Smooth muscle cell (in vitro differentiated cells): ENCODE data around the gene HOXA3. TPM values are rescaled to one million over a fixed set of nuclear protein-coding genes. Genes with fewer than 3 reads are reported as not detected.
A peak's percentile ranks its signal among the peaks of the same experiment; 100 is the strongest.

Source experiments
- DNase-seq: peaks from one replicate; lab custom pipeline; 2025; ENCODE audit not compliant: unreplicated experiment; lab: John Stamatoyannopoulos, UW
- H2AFZ ChIP-seq: fragments of 200-600 bp; sonication (generic); 2 replicates; pipeline ENCODE4 v1.6.0; 2016; ENCODE audit warnings: antibody characterized with exemption, low read depth, mild to moderate bottlenecking
- H3F3A ChIP-seq: fragments of 200-600 bp; sonication (generic); 2 replicates; pipeline ENCODE4 v1.6.0; 2017; ENCODE audit warnings: antibody characterized with exemption, low read depth
- H3K27ac ChIP-seq: fragments of 200-600 bp; sonication (generic); 2 replicates; pipeline ENCODE4 v1.5.1; 2016; ENCODE audit warnings: low read depth, mild to moderate bottlenecking
- H3K27me3 ChIP-seq: fragments of 200-600 bp; sonication (generic); 2 replicates; pipeline ENCODE4 v1.6.1; 2016; ENCODE audit warnings: low read depth, mild to moderate bottlenecking
- H3K36me3 ChIP-seq: fragments of 200-600 bp; sonication (generic); 2 replicates; pipeline ENCODE4 v1.5.1; 2016; ENCODE audit warnings: low read depth
- H3K4me1 ChIP-seq: fragments of 200-600 bp; sonication (generic); 2 replicates; pipeline ENCODE4 v1.5.1; 2016; ENCODE audit warnings: low read depth
- H3K4me2 ChIP-seq: fragments of 200-600 bp; sonication (generic); 2 replicates; pipeline ENCODE4 v1.6.0; 2016; ENCODE audit warnings: mild to moderate bottlenecking
- H3K4me3 ChIP-seq: fragments of 200-600 bp; sonication (generic); 2 replicates; pipeline ENCODE4 v1.5.1; 2016; ENCODE audit warnings: mild to moderate bottlenecking
- H3K79me2 ChIP-seq: fragments of 200-600 bp; sonication (generic); 2 replicates; pipeline ENCODE4 v1.6.0; 2016; ENCODE audit warnings: low read depth, mild to moderate bottlenecking
- H3K9ac ChIP-seq: fragments of 200-600 bp; sonication (generic); 2 replicates; pipeline ENCODE4 v1.6.0; 2016; ENCODE audit warnings: low read depth
- H3K9me3 ChIP-seq: fragments of 200-600 bp; sonication (generic); replicated peaks from 2 replicates; pipeline ENCODE4 v1.5.1; 2016; ENCODE audit warnings: low read depth
- H4K20me1 ChIP-seq: fragments of 200-600 bp; sonication (generic); 2 replicates; pipeline ENCODE4 v1.6.0; 2016; ENCODE audit warnings: low read depth
- CTCF ChIP-seq: fragments of 200-600 bp; sonication (generic); IDR thresholded peaks from 2 replicates; pipeline ENCODE4 v1.5.1; 2017; ENCODE audit warnings: borderline replicate concordance, mild to moderate bottlenecking, antibody characterized with exemption; ENCODE audit not compliant: insufficient read depth, poor library complexity, severe bottlenecking
- WGBS: methylation state at CpG from one replicate; pipeline ENCODE4 v1.1.7; 2016; ENCODE audit warnings: low lambda C conversion rate; 5-methylcytosine and 5-hydroxymethylcytosine counted together
- polyA plus RNA-seq: library from polyadenylated mRNA; unstranded; fragments of >200 nt; fragmentation: Nextera tagmentation; extraction: Ambion mirVana; gene quantifications from 2 replicates; pipeline ENCODE4 v1.2.1, GENCODE V29; 2016
- total RNA-seq: library from RNA; depleted of rRNA; stranded (reverse); fragments of >200 nt; gene quantifications from 2 replicates; pipeline ENCODE4 v1.2.3, GENCODE V29; 2014

Gene HOXA3
- total and polyA plus RNA-seq, 2 experiments from 2014 or later: 0.13 to 0.31 TPM

GRCh38 chr7:27166531-27167505 is 14.4 kb upstream of the HOXA3 start:
- no peaks in the 10 kb centered on the region for H3K9me3 ChIP-seq
- peak overlapping the region; percentile 88 for H3K9ac ChIP-seq
- H4K20me1 ChIP-seq: peaks cover 18% of the 10 kb centered on the region
- H3K27me3 ChIP-seq: peaks cover 53% of the 10 kb centered on the region
- H3K36me3 ChIP-seq: no peaks in the 10 kb centered on the region
- H2AFZ ChIP-seq: no peak overlapping the region
- H3K27ac ChIP-seq: peak overlapping the region; percentile 95
- no peaks in the 10 kb centered on the region for H3K4me1 ChIP-seq
- peak overlapping the region; percentile 67 for H3K4me3 ChIP-seq
- TF ChIP-seq CTCF: no peak
- DNase-seq: no peak
- peaks cover 100% of the 10 kb centered on the region for H3K79me2 ChIP-seq
- WGBS: 8% methylated on average over 50 of the region's 50 CpGs
- peak overlapping the region; percentile 89 for H3K4me2 ChIP-seq
- H3F3A ChIP-seq: peaks cover 7% of the 10 kb centered on the region

- Histone ChIP-seq H3F3A (peaks cover 7% of the 10 kb centered on the region), H3K36me3 (no peaks in the 10 kb centered on the region), H3K9ac (peak overlapping the region; percentile 88), H3K4me2 (peak overlapping the region; percentile 89), H3K27ac (peak overlapping the region; percentile 95), H4K20me1 (peaks cover 11% of the 10 kb centered on the region), H3K27me3 (peaks cover 45% of the 10 kb centered on the region), H3K4me3 (peak overlapping the region; percentile 67), H2AFZ (peak overlapping the region; percentile 76), H3K79me2 (peaks cover 93% of the 10 kb centered on the region), H3K4me1 (no peaks in the 10 kb centered on the region), H3K9me3 (no peaks in the 10 kb centered on the region)
- WGBS: 10% methylated on average over 46 of the region's 46 CpGs
- no peak for TF ChIP-seq CTCF
- no peak for DNase-seq
These were observed 13.7 kb upstream of the HOXA3 start for GRCh38 chr7:27165996-27166530.

GRCh38 chr7:27165089-27165995 is 13.0 kb upstream of the HOXA3 start, which contains the start of gene HOXA9:
Gene HOXA9, minus strand, starts transcription at chr7:27165537. Its CDS starts 80 bp downstream, at chr7:27165457.
- peaks cover 86% of the 10 kb centered on the region for H3K79me2 ChIP-seq
- H3K27ac ChIP-seq: peak within 1 kb of the TSS; percentile 95
- 17% methylated on average over 79 of the region's 82 CpGs for WGBS
- peaks cover 40% of the 10 kb centered on the region for H3K27me3 ChIP-seq
- peaks cover 7% of the 10 kb centered on the region for H3F3A ChIP-seq
- H3K9ac ChIP-seq: peak within 1 kb of the TSS; percentile 88
- H2AFZ ChIP-seq: peak within 1 kb of the TSS; percentile 76
- peaks cover 6% of the 10 kb centered on the region for H4K20me1 ChIP-seq
- H3K9me3 ChIP-seq: no peaks in the 10 kb centered on the region
- no peak for TF ChIP-seq CTCF
- H3K4me2 ChIP-seq: peak within 1 kb of the TSS; percentile 89
- H3K4me1 ChIP-seq: peaks cover 2% of the 10 kb centered on the region
- DNase-seq: no peak
- H3K36me3 ChIP-seq: no peaks in the 10 kb centered on the region
- peak within 1 kb of the TSS; percentile 67 for H3K4me3 ChIP-seq
